Measurements from ENCODE around the gene VDAC1. TPM values are rescaled to one million over a fixed set of nuclear protein-coding genes. Genes with fewer than 3 reads are reported as not detected.
A peak's percentile ranks its signal among the peaks of the same experiment; 100 is the strongest.

Gene VDAC1
- total and polyA plus RNA-seq, 2 donors (not counting 3 experiments of a cell fraction or from before 2014, with no cell fraction given), result 116 to 247 TPM

- Histone ChIP-seq H3K79me2 (ENCODE audit: control insufficient read depth, insufficient read depth, low read length) (peaks cover 41% of the 10 kb centered on the region), H3K36me3 (ENCODE audit: control insufficient read depth in 2 of 2, extremely low read depth in 1 of 2, insufficient read depth in 2 of 2, low read length in 2 of 2) (peaks cover 0 to 5% of the 10 kb centered on the region in 2 experiments), H3K9ac (replicated peaks; ENCODE audit: extremely low read depth, insufficient read depth, low read length) (no peak overlapping the region), H3K9me3 (replicated peaks; ENCODE audit: control insufficient read depth, insufficient read depth, low read length) (no peaks in the 10 kb centered on the region), H3K27ac (ENCODE audit: insufficient read depth, low read depth, low read length) (peak overlapping the region; percentile 93), H3K4me1 (ENCODE audit: control insufficient read depth, extremely low read depth, insufficient read depth, low read length) (peaks cover 21% of the 10 kb centered on the region), H2AFZ (ENCODE audit: low read depth, low read length) (no peak overlapping the region), H3K9me1 (replicated peaks; ENCODE audit: control insufficient read depth, extremely low read depth, insufficient read depth, low read length) (no peaks in the 10 kb centered on the region), H4K20me1 (replicated peaks; ENCODE audit: control insufficient read depth, extremely low read depth, insufficient read depth, low read length) (no peaks in the 10 kb centered on the region), H3K4me2 (ENCODE audit: insufficient read depth, low read length) (peak overlapping the region; percentile 64), H3K27me3 (ENCODE audit: control insufficient read depth in 2 of 2, insufficient read depth in 2 of 2, low read length in 2 of 2) (no peaks in the 10 kb centered on the region), H3K4me3 (replicated peaks in 1 of 3; ENCODE audit: insufficient read depth in 1 of 3, low read depth in 1 of 3, low read length in 3 of 3) (no peak overlapping the region)
- FAIRE-seq, result no peak
- POLR2A ChIA-PET, result no interaction called here
- dilution Hi-C loops (cut with MboI; ENCODE audit: extremely low pct_ligation_motif_present, low sequenced_read_pairs) (no loop called here), intact Hi-C loops (cut with micrococcal nuclease) (no loop called here)
- DNase-seq (ENCODE audit: low read depth, low spot score), result no peak
- no TSS peak for BruUV-seq (replicated peaks)
- no peak for TF ChIP-seq MYC (IDR thresholded peaks at IDR 0.05; ENCODE audit: low read depth, low read length)
- no peak for TF ChIP-seq POLR2A (IDR thresholded peaks at IDR 0.05; ENCODE audit: low read depth, low read length)
- TF ChIP-seq MAX (IDR thresholded peaks at IDR 0.05; ENCODE audit: insufficient read depth, insufficient read length), result no peak
- CTCF ChIA-PET, result no interaction called here
Measured at GRCh38 chr5:134006115-134006514, 1.3 kb upstream of the VDAC1 start.

- intact Hi-C loops (cut with micrococcal nuclease) (loop anchor here (2.0 kb wide), 2 partner anchors 33 to 37 kb away; partner anchors contain the start of gene C5orf15), dilution Hi-C loops (cut with MboI; ENCODE audit: extremely low pct_ligation_motif_present, low sequenced_read_pairs) (no loop called here)
- peak overlapping the region; percentile 54 for H2AFZ ChIP-seq (ENCODE audit: low read depth, low read length)
- FAIRE-seq (no peak), DNase-seq (ENCODE audit: low read depth, low spot score) (no peak)
- no peaks in the 10 kb centered on the region for H3K9me1 ChIP-seq (replicated peaks; ENCODE audit: control insufficient read depth, extremely low read depth, insufficient read depth, low read length)
- H3K4me1 ChIP-seq (ENCODE audit: control insufficient read depth, extremely low read depth, insufficient read depth, low read length), result peaks cover 21% of the 10 kb centered on the region
- H3K4me3 ChIP-seq (replicated peaks in 1 of 3; ENCODE audit: insufficient read depth in 1 of 3, low read depth in 1 of 3, low read length in 3 of 3), result peak overlapping the region; percentile 48 to 95 (median 63)
- peaks cover 46% of the 10 kb centered on the region for H3K79me2 ChIP-seq (ENCODE audit: control insufficient read depth, insufficient read depth, low read length)
- peak overlapping the region; percentile 64 for H3K4me2 ChIP-seq (ENCODE audit: insufficient read depth, low read length)
- H4K20me1 ChIP-seq (replicated peaks; ENCODE audit: control insufficient read depth, extremely low read depth, insufficient read depth, low read length), result no peaks in the 10 kb centered on the region
- peak overlapping the region; percentile 93 for H3K27ac ChIP-seq (ENCODE audit: insufficient read depth, low read depth, low read length)
- H3K9ac ChIP-seq (replicated peaks; ENCODE audit: extremely low read depth, insufficient read depth, low read length), result peak overlapping the region; percentile 95
- no peaks in the 10 kb centered on the region for H3K27me3 ChIP-seq (ENCODE audit: control insufficient read depth in 2 of 2, insufficient read depth in 2 of 2, low read length in 2 of 2)
- H3K9me3 ChIP-seq (replicated peaks; ENCODE audit: control insufficient read depth, insufficient read depth, low read length), result no peaks in the 10 kb centered on the region
- TF ChIP-seq GATA2 (IDR thresholded peaks at IDR 0.05; ENCODE audit: insufficient read depth, insufficient read length, low read depth, low read length), result no peak
- TF ChIP-seq EZH2 (IDR thresholded peaks at IDR 0.05; ENCODE audit: borderline replicate concordance, low read depth, low read length, severe bottlenecking), result no peak
- TF ChIP-seq FOS (IDR thresholded peaks at IDR 0.05; ENCODE audit: borderline replicate concordance, insufficient read depth, low read length), result no peak
- no peak for TF ChIP-seq MYC (IDR thresholded peaks at IDR 0.05; ENCODE audit: low read depth, low read length)
- TF ChIP-seq POLR2A (IDR thresholded peaks at IDR 0.05; ENCODE audit: low read depth, low read length), result no peak
- no peak for TF ChIP-seq CTCF (IDR thresholded peaks at IDR 0.05; ENCODE audit: extremely low read depth in 1 of 2, insufficient read depth in 1 of 2, low read depth in 1 of 2, low read length in 2 of 2)
- no peak for TF ChIP-seq MAX (IDR thresholded peaks at IDR 0.05; ENCODE audit: insufficient read depth, insufficient read length)
- no peak for TF ChIP-seq JUN (IDR thresholded peaks at IDR 0.05; ENCODE audit: borderline replicate concordance, insufficient read depth, insufficient read length, low read depth)
- no peak for TF ChIP-seq POLR2AphosphoS5 (IDR thresholded peaks at IDR 0.05; ENCODE audit: insufficient read depth, low read depth, low read length)
- ChIA-PET CTCF (interaction anchor here (0.6 to 3.0 kb wide), 7 partner anchors 9 to 39 kb away, joined by 4 to 43 read pairs (median 7); no protein-coding TSS in a partner anchor), POLR2A (interaction anchor here (0.5 to 0.6 kb wide), 2 partner anchors 12 to 941 kb away, joined by 3 to 5 read pairs; no protein-coding TSS in a partner anchor)
- H3K36me3 ChIP-seq (ENCODE audit: control insufficient read depth in 2 of 2, extremely low read depth in 1 of 2, insufficient read depth in 2 of 2, low read length in 2 of 2), result peaks cover 0 to 7% of the 10 kb centered on the region in 2 experiments
- no TSS peak for BruUV-seq (replicated peaks)
Measured at GRCh38 chr5:134005417-134006061, 764 bp upstream of the VDAC1 start.

All from endothelial cell of umbilical vein (primary cell).